Adipose tissue (tissue), 3 donors: ENCODE data around the gene FBH1. TPM values are rescaled to one million over a fixed set of nuclear protein-coding genes. Genes with fewer than 3 reads are reported as not detected.
"Not testable (repeated sequence)": the region's sequence is repeated elsewhere in the genome, so short reads cannot be mapped to it uniquely, and the experiment has no call there.

Experiments
- H3K27ac ChIP-seq: one replicate; pipeline ENCODE4 v1.5.1; 2013; ENCODE audit warnings: low read depth, low read length
- WGBS, 3 donors: extraction: QIAGEN DNeasy Blood & Tissue Kit; methylation state at CpG; one replicate each; pipeline ENCODE4 v1.1.7; 2013; 5-methylcytosine and 5-hydroxymethylcytosine counted together
- polyA plus RNA-seq, 3 donors: library from polyadenylated mRNA; stranded (reverse); fragments of 200-250 nt; gene quantifications; one replicate each; pipeline ENCODE4 v1.2.3, GENCODE V29; 2013
- donor health status: healthy with polysubstance abuse.
- donor health status: Bipolar disorder and iron deficiency.
- donor health status: healthy.

The FBH1 gene
- polyA plus RNA-seq, 3 donors: 24.0 to 73.7 (median 46.3) TPM

GRCh38 chr10:5896208-5897052 lies 6.4 kb downstream of the FBH1 start:
- H3K27ac ChIP-seq: no peak overlapping the region
- WGBS, 3 donors: 88 to 95% (median 91%) methylated on average over 5 of the region's 5 CpGs

DNA sequence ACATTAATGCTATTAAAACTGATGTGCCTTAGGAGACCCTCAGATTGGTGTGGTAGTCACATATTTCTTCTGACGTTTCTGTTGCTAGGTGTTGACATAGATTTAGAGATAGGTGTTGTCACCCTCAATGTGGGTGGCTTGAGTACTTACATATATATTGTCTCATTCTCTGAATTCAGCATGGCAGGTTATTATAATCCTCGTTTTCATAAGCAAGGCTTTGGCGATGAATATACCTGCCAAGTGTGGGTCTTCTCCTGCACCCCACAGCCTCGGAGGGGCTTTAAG lies 7.0 kb downstream of the FBH1 start:
- H3K27ac ChIP-seq: no peak overlapping the region
- WGBS, 3 donors: 82 to 88% (median 85%) methylated on average over 4 of the region's 4 CpGs

DNA sequence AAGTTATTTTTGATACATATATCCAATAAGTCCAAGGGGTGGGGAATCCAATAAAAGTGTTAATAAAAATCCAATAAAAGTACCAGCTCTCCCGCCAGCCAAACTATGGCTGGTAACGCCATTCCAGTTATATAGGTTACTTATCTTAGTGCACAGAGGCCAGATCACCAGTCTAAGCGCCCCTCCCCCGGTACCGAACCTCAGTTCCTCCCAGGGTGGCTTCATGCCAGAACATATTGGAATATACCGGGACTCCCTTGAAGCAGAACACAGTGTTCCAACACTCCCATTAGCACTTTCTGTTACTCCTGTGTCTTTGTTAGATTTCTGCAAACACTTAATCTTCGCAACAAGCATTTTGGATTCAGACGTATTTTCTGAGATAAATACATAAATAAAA lies 7.5 kb downstream of the FBH1 start:
- whole genome bisulfite sequencing, 3 donors: 93 to 94% (median 94%) methylated on average over 8 of the region's 8 CpGs
- no peak overlapping the region for H3K27ac ChIP-seq

DNA sequence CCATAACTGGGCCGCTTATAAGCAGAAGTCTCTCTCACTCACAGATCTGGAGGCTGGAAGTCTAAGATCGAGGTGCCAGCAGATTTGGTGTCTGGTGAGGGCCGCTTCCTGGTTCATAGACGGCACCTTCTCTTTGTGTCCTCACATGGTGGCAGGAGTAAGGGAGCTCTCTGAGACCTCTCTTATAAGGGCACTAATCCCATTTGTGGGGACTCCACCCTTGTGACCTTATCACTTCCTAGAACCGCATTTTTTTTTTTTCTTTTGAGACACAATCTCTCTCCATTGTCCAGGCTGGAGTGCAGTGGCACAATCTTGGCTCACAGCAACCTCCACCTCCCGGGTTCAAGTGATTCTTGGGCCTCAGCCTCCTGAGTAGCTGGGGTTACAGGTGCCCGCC lies 8.1 kb downstream of the FBH1 start:
- H3K27ac ChIP-seq: no peak overlapping the region
- WGBS, 3 donors: 89 to 100% (median 96%) methylated on average over 7 of the region's 7 CpGs

GRCh38 chr10:5900247-5900646 lies 10.2 kb downstream of the FBH1 start:
- H3K27ac ChIP-seq: no peak overlapping the region
- WGBS, 3 donors: 66 to 98% (median 97%) methylated on average over 13 of the region's 13 CpGs

DNA sequence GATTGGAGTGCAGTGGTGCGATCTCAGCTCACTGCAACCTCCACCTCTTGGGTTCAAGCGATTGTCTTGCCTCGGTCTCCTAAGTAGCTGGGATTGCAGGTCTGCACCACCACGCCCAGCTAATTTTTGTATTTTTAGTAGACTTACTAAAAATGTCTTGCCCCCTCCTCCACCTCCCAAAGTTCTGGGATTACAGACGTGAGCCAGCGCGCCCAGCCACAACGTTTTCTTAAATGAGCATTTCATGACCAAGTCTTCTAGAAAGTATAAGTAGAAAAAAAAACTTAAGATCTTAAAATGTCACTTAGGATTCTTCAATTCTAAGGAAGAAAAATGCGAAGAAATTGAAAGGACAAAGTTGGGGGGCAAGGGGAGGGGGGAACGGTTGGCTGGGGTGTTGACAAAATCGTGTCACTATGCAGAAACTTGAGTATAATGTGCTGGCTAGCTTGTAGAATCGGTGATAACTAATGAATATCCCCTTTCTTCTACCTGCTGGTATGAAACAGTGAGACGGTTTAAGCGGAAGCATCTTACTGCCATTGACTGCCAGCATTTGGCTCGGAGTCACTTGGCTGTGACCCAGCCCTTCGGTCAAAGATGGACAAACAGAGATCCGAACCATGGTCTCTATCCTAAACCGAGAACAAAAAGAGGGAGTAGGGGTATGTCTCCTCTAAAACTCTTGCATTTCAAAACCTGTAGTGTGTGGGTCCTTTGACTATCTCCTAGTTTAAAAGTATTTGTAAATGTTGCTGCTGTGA lies 12.7 kb downstream of the FBH1 start:
- no peak overlapping the region for H3K27ac ChIP-seq
- WGBS, 3 donors: 85 to 96% (median 94%) methylated on average over 18 of the region's 18 CpGs

GRCh38 chr10:5903563-5903962 lies 13.5 kb downstream of the FBH1 start:
- H3K27ac ChIP-seq: no peak overlapping the region
- 98 to 99% (median 98%) methylated on average over 6 of the region's 6 CpGs for WGBS, 3 donors

GRCh38 chr10:5904227-5904626 lies 14.2 kb downstream of the FBH1 start:
- H3K27ac ChIP-seq: no peak overlapping the region
- WGBS, 3 donors: 69 to 83% (median 73%) methylated on average over 4 of the region's 4 CpGs

DNA sequence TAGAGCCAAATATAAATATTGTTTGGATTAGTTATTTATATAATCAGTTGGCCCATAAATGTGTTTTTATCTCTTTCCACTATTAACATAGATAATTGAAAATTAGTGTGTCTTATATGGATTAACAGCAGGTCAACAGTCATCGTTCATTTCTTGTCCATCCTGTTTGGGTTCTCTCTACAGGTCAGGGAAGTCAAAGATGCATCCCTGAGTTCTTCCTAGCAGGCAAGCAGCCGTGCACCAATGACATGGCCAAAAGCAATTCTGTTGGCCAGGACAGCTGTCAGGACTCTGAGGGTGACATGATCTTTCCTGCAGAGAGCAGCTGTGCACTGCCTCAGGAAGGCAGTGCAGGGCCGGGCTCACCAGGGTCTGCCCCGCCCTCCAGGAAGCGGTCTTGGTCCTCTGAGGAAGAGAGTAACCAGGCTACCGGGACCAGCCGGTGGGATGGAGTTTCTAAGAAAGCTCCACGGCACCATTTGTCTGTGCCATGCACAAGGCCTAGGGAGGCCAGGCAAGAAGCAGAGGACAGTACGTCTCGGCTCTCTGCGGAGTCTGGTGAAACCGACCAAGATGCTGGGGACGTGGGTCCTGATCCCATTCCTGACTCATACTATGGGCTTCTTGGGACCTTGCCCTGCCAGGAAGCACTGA lies 15.9 kb downstream of the FBH1 start:
- 79 to 84% (median 82%) methylated on average over 13 of the region's 13 CpGs for WGBS, 3 donors
- H3K27ac ChIP-seq: no peak overlapping the region

DNA sequence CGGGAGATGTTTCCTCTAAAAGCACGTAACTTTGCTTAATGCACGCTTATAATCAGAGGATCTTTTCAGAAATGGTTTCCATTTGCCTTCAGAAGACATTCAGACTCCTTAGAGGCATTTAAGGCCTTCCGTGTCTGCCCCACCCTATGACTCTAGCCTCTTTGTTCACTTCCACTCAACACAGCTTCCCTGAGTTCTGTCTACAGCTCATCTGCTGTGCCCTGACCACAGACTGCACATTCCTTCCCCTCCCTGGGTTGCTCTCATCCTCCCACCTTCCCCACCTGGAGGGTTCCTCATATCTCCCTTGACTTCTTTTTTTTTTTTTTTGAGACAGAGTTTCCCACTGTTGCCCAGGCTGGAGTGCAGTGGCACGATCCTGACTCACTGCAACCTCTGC lies 16.6 kb downstream of the FBH1 start:
- 85 to 96% (median 95%) methylated on average over 5 of the region's 5 CpGs for WGBS, 3 donors
- H3K27ac ChIP-seq: no peak overlapping the region

- WGBS, 3 donors: 83 to 97% (median 96%) methylated on average over 7 of the region's 7 CpGs
- H3K27ac ChIP-seq: not testable (repeated sequence)
Observed at GRCh38 chr10:5908676-5909075, 18.6 kb downstream of the FBH1 start.

- WGBS, 3 donors: 85 to 88% (median 87%) methylated on average over 18 of the region's 18 CpGs
- no peak overlapping the region for H3K27ac ChIP-seq
Observed at GRCh38 chr10:5910323-5911100, 20.5 kb downstream of the FBH1 start.

- WGBS, 3 donors: 91 to 96% (median 95%) methylated on average over 4 of the region's 4 CpGs
- H3K27ac ChIP-seq: no peak overlapping the region
Observed at GRCh38 chr10:5911670-5912069, 21.6 kb downstream of the FBH1 start.

- WGBS, 3 donors: 94 to 96% (median 95%) methylated on average over 4 of the region's 4 CpGs
- no peak overlapping the region for H3K27ac ChIP-seq
Observed at GRCh38 chr10:5913736-5914135, 23.7 kb downstream of the FBH1 start.

- H3K27ac ChIP-seq: no peak overlapping the region
- WGBS, 3 donors: 85 to 91% (median 86%) methylated on average over 14 of the region's 14 CpGs
Observed at GRCh38 chr10:5915451-5915850, 25.4 kb downstream of the FBH1 start.

- H3K27ac ChIP-seq: no peak overlapping the region
- 97 to 98% (median 97%) methylated on average over 13 of the region's 13 CpGs for WGBS, 3 donors
Observed at GRCh38 chr10:5917305-5917704, 27.3 kb downstream of the FBH1 start.

DNA sequence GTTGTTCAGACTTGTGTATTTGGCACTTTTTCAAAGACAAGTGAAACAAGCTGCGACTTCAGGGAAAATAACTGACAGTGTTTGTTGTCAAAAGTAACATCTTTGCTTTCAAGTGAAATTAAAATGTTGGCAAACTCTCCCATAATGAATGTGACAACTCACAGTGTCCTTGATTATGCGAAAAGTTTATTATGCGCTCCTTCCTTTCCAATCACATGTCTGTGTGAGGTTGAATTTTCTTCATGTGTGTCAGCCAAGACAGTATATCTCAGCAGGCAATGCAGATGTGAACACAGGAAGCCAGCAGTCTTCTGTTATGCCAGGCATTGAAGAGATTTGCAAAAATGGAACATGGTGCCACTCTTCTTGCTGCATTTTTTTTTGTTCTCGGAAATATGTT lies 28.7 kb downstream of the FBH1 start:
- 93 to 98% (median 94%) methylated on average over 4 of the region's 4 CpGs for WGBS, 3 donors

GRCh38 chr10:5919568-5919967 lies 29.5 kb downstream of the FBH1 start:
- no peak overlapping the region for H3K27ac ChIP-seq

More for the DNA sequence above, 28.7 kb downstream of the FBH1 start:
- no peak overlapping the region for H3K27ac ChIP-seq

GRCh38 chr10:5921746-5922145 lies 31.7 kb downstream of the FBH1 start:
- 93 to 95% (median 93%) methylated on average over 5 of the region's 5 CpGs for WGBS, 3 donors
- no peak overlapping the region for H3K27ac ChIP-seq

More at GRCh38 chr10:5919568-5919967, 29.5 kb downstream of the FBH1 start:
- WGBS, 3 donors: 97 to 99% (median 98%) methylated on average over 7 of the region's 7 CpGs
